K562 (cell line): ENCODE measurements around the gene NBEA. TPM values are rescaled to one million over a fixed set of nuclear protein-coding genes. Genes with fewer than 3 reads are reported as not detected.

Source experiments
- HMG20A ChIP-seq: fragments of 450-650 bp; formaldehyde crosslinking; conservative IDR thresholded peaks from 2 replicates; pipeline ENCODE4 v1.4.0; 2020; ENCODE audit warnings: mild to moderate bottlenecking, mixed read lengths
- RAD21 ChIP-seq, 2 experiments: fragments of 250-450 bp in 1 of 2; fragments of 450-650 bp in 1 of 2; sonication (Bioruptor Pico) in 1 of 2; formaldehyde crosslinking in 1 of 2; IDR thresholded peaks in 1 of 2; conservative IDR thresholded peaks in 1 of 2; 2 replicates each; pipeline versions ENCODE4 v1.4.0 to v1.8.0; 2020 to 2022; ENCODE audit warnings: mild to moderate bottlenecking in 2 of 2, moderate library complexity in 1 of 2
- polyA plus RNA-seq, 8 experiments: library from polyadenylated mRNA; depleted of rRNA in 4 of 8; stranded (reverse) in 5 of 8; unstranded in 3 of 8; fragments of >200 nt; fragmentation: Nextera tagmentation in 2 of 8; fragmentation: Illumina TruSeq in 1 of 8; extraction: Ambion mirVana in 2 of 8; extraction: Trizol in 1 of 8; gene quantifications; 2 replicates each; pipeline versions ENCODE4 v1.2.1 to v1.2.3, GENCODE V29; 2011 to 2014; ENCODE audit warnings: inconsistent platforms in 1 of 8, missing spikeins in 1 of 8
- total RNA-seq, 7 experiments: library from RNA; depleted of rRNA in 6 of 7; stranded (reverse); fragments of >200 nt in 6 of 7; fragmentation: Illumina TruSeq in 2 of 7; extraction: Trizol in 2 of 7; gene quantifications; 2 replicates each; pipeline versions ENCODE4 v1.2.1 to v1.2.3, GENCODE V29; 2011 to 2021; ENCODE audit warnings: low replicate concordance in 1 of 7
- TF ChIP-seq, protein P1 (sequence below), 2 experiments: fragments of 450-650 bp; formaldehyde crosslinking in 1 of 2; IDR thresholded peaks; 2 replicates each; pipeline versions ENCODE4 v1.4.0 to v1.6.1; 2014 to 2020; ENCODE audit warnings: mild to moderate bottlenecking in 2 of 2, borderline replicate concordance in 1 of 2, low read depth in 1 of 2

NBEA gene
- total and polyA plus RNA-seq, 9 of the 15 experiments (the other 6 are each of a cell fraction or from before 2014, with no cell fraction given) = 0.03 to 0.94 (median 0.05) TPM; not detected in 2

DNA sequence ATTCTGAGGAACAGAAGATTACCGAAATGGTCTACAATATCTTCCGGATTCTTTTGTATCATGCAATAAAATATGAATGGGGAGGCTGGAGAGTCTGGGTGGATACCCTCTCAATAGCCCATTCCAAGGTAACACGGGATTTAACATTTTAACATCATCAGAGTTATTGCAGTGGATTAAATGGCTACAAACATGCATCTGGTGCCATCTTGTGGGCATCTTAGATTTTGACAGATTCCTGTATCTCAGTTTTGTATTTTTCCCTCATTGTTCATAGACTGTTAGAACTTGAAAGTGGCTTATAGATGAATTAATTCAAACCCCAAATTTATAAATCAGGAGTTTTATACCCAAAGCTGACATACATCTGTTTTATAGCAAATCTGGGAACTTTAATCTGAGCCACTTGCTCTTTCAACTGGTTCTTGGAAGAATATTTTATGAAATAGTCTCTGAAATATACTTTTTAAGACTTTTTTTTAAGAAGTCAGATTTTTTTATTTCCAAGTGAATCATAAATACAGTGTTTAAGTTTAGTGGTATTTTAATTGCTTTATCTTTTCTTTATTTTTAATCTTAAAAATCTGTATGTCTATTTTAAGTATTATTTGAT, 215.2 kb downstream of the NBEA start (continued):
- TF ChIP-seq, protein P1, sequence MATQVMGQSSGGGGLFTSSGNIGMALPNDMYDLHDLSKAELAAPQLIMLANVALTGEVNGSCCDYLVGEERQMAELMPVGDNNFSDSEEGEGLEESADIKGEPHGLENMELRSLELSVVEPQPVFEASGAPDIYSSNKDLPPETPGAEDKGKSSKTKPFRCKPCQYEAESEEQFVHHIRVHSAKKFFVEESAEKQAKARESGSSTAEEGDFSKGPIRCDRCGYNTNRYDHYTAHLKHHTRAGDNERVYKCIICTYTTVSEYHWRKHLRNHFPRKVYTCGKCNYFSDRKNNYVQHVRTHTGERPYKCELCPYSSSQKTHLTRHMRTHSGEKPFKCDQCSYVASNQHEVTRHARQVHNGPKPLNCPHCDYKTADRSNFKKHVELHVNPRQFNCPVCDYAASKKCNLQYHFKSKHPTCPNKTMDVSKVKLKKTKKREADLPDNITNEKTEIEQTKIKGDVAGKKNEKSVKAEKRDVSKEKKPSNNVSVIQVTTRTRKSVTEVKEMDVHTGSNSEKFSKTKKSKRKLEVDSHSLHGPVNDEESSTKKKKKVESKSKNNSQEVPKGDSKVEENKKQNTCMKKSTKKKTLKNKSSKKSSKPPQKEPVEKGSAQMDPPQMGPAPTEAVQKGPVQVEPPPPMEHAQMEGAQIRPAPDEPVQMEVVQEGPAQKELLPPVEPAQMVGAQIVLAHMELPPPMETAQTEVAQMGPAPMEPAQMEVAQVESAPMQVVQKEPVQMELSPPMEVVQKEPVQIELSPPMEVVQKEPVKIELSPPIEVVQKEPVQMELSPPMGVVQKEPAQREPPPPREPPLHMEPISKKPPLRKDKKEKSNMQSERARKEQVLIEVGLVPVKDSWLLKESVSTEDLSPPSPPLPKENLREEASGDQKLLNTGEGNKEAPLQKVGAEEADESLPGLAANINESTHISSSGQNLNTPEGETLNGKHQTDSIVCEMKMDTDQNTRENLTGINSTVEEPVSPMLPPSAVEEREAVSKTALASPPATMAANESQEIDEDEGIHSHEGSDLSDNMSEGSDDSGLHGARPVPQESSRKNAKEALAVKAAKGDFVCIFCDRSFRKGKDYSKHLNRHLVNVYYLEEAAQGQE (IDR thresholded peaks at IDR 0.05; ENCODE audit: borderline replicate concordance) = peak; percentile 31; the same call in 1 of the 2 replicates
- TF ChIP-seq, protein P1 (CRISPR knock-in tag; IDR thresholded peaks at IDR 0.05; ENCODE audit: low read depth) = no peak
- TF ChIP-seq HMG20A (CRISPR knock-in tag) (no peak), RAD21 (CRISPR knock-in tag; conservative IDR thresholded peaks at IDR 0.05 in 1 of 2, IDR thresholded peaks at IDR 0.05 in 1 of 2) (peak; percentile 68 to 70)
